SU-DHL-6 (cell line): ENCODE results near the gene GABBR1.

ENCODE experiments used
- H2AFZ ChIP-seq: fragments of 200-600 bp; sonication (generic); 2 replicates; pipeline ENCODE4 v1.6.1; 2014; ENCODE audit warnings: low read depth, mild to moderate bottlenecking, moderate library complexity, mixed read lengths, antibody characterized with exemption, low read length; ENCODE audit not compliant: severe bottlenecking
- H3F3A ChIP-seq: fragments of 200-600 bp; shearing (Covaris generic); 2 replicates; pipeline ENCODE4 v1.6.0; 2016; ENCODE audit warnings: antibody characterized with exemption, mild to moderate bottlenecking; ENCODE audit not compliant: insufficient read depth
- H3K27ac ChIP-seq: fragments of 200-600 bp; sonication (generic); 2 replicates; pipeline ENCODE4 v1.5.1; 2016; ENCODE audit warnings: low read depth, mild to moderate bottlenecking, low read length, moderate library complexity, mixed read lengths
- H3K27me3 ChIP-seq: fragments of 200-600 bp; sonication (generic), shearing (Covaris generic); 2 replicates; pipeline ENCODE4 v1.6.0; 2014; ENCODE audit warnings: mild to moderate bottlenecking, low read length
- H3K36me3 ChIP-seq: fragments of 200-600 bp; sonication (generic); 2 replicates; pipeline ENCODE4 v1.6.1; 2014; ENCODE audit warnings: mild to moderate bottlenecking, low read length, mixed read lengths
- H3K4me2 ChIP-seq: fragments of 300-600, 200-600 bp; shearing (Covaris generic), sonication (generic); 2 replicates; pipeline ENCODE4 v1.6.0; 2014; ENCODE audit warnings: low read length, low read depth, mild to moderate bottlenecking; ENCODE audit not compliant: poor library complexity, severe bottlenecking
- H3K4me3 ChIP-seq: fragments of 200-600 bp; sonication (generic); 2 replicates; pipeline ENCODE4 v1.5.1; 2014; ENCODE audit warnings: antibody characterized with exemption, low read length, mild to moderate bottlenecking, mixed read lengths; ENCODE audit not compliant: insufficient read depth, poor library complexity, severe bottlenecking
- H3K79me2 ChIP-seq: fragments of 200-600 bp; sonication (generic); 2 replicates; pipeline ENCODE4 v1.6.1; 2014; ENCODE audit warnings: mild to moderate bottlenecking, low read length, moderate library complexity; ENCODE audit not compliant: insufficient read depth
- H3K9ac ChIP-seq: fragments of 200-600 bp; sonication (generic); 2 replicates; pipeline ENCODE4 v1.7.0; 2014; ENCODE audit warnings: mild to moderate bottlenecking, low read length
- H3K9me2 ChIP-seq: fragments of 200-600 bp; sonication (generic); replicated peaks from 2 replicates; pipeline ENCODE4 v1.6.1; 2014; ENCODE audit warnings: low read length; ENCODE audit not compliant: insufficient read depth
- H3K9me3 ChIP-seq: fragments of 200-600 bp; sonication (generic); 2 replicates; pipeline ENCODE4 v1.6.1; 2014; ENCODE audit warnings: low read length, mixed read lengths; ENCODE audit not compliant: insufficient read depth
- H4K20me1 ChIP-seq: fragments of 200-600 bp; sonication (generic); 2 replicates; pipeline ENCODE4 v1.6.1; 2014; ENCODE audit warnings: low read depth, mild to moderate bottlenecking, antibody characterized with exemption, low read length, moderate library complexity, mixed read lengths
- CTCF ChIP-seq: fragments of 200-600 bp; sonication (generic); IDR thresholded peaks from one replicate; pipeline ENCODE4 v1.5.1; 2017; ENCODE audit warnings: antibody characterized with exemption, mild to moderate bottlenecking, low read length, moderate library complexity; ENCODE audit not compliant: insufficient read depth, poor library complexity, severe bottlenecking
- EZH2phosphoT487 ChIP-seq: fragments of 200-600 bp; sonication (generic), shearing (Covaris generic); conservative IDR thresholded peaks from 2 replicates; pipeline ENCODE4 v1.6.1; 2018; ENCODE audit warnings: mild to moderate bottlenecking, antibody characterized with exemption, low read length, moderate library complexity, mixed read lengths

GABBR1 gene

DNA sequence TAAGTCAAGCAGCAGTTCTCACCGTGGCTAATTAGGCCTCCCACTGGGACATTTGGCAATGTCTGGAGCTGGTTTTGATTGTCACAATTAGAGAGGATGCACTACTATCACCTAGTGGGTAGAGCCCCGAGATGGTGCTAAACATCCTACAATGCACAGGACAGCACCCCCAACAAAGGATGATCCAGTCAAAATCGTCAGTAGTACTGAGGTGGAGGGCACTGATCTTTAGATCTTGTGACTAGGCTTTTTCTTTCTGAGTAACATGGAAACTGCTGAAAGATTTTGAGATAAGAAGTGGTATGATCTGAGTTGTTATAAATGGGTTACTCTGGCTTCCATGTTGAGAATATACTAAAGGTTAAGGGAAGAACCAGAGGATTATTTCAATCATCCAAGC is 85.4 kb downstream of the GABBR1 start:
- Histone ChIP-seq H3K27ac (no peak overlapping the region), H3F3A (no peaks in the 10 kb centered on the region), H3K27me3 (no peaks in the 10 kb centered on the region), H3K4me3 (no peak overlapping the region), H2AFZ (no peak overlapping the region), H3K79me2 (no peaks in the 10 kb centered on the region), H4K20me1 (no peaks in the 10 kb centered on the region; the same call in 1 of the 2 replicates), H3K9me3 (no peaks in the 10 kb centered on the region), H3K9ac (no peak overlapping the region), H3K4me2 (no peak overlapping the region), H3K9me2 (no peaks in the 10 kb centered on the region), H3K36me3 (no peaks in the 10 kb centered on the region)
- TF ChIP-seq EZH2phosphoT487 (no peak), CTCF (no peak)

DNA sequence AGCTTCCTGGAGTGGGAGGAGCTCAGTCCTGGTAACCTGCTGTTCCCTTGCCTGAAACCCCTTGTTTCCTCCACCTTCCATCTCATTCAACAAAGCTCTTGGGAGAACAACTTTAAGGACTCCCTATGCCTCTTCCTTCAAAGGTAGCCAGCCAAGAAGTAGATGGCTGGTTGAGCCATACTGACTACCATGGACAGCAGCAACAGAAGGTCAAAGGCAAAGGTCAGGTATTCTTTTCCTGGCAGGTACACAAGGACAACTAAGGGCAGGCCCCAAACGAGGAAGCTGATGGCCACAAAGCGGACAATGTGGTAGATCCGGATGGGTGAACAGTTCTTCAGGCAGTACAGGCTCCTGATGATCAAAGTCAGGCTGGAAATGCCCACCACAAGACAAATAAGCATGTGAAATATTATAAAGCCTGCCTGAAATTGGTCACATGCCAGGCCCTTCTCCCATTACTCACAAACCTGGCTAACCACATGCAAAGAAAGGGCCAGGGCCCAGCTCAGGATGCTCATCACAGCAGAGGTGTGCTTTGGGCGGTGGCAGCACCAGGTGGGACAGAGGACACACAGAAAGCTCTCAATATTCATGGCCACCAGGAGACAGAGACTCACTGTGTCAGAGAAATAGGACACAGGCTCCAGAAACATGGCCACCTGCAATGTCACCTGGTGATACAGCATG is 95.1 kb downstream of the GABBR1 start:
- no peaks in the 10 kb centered on the region for H4K20me1 ChIP-seq
- no peak overlapping the region for H3K9ac ChIP-seq
- no peak overlapping the region for H3K27ac ChIP-seq
- H3K9me3 ChIP-seq: no peaks in the 10 kb centered on the region
- no peaks in the 10 kb centered on the region for H3K9me2 ChIP-seq
- no peak for TF ChIP-seq CTCF
- no peak for TF ChIP-seq EZH2phosphoT487
- H3F3A ChIP-seq: no peaks in the 10 kb centered on the region
- H3K4me3 ChIP-seq: no peak overlapping the region
- no peak overlapping the region for H2AFZ ChIP-seq
- no peaks in the 10 kb centered on the region for H3K27me3 ChIP-seq
- H3K79me2 ChIP-seq: no peaks in the 10 kb centered on the region
- no peak overlapping the region for H3K4me2 ChIP-seq
- no peaks in the 10 kb centered on the region for H3K36me3 ChIP-seq

GRCh38 chr6:29532320-29532951 is 100.5 kb downstream of the GABBR1 start:
- Histone ChIP-seq H3K9me2 (no peaks in the 10 kb centered on the region), H3K27me3 (no peaks in the 10 kb centered on the region), H3K9ac (no peak overlapping the region), H3F3A (no peaks in the 10 kb centered on the region), H3K9me3 (no peaks in the 10 kb centered on the region), H3K36me3 (no peaks in the 10 kb centered on the region), H2AFZ (no peak overlapping the region), H3K27ac (no peak overlapping the region), H3K4me3 (no peak overlapping the region), H3K4me2 (no peak overlapping the region), H4K20me1 (no peaks in the 10 kb centered on the region), H3K79me2 (no peaks in the 10 kb centered on the region)
- TF ChIP-seq CTCF (no peak), EZH2phosphoT487 (no peak)
